ENCODE data around the gene AGTRAP.

Gene AGTRAP

DNA sequence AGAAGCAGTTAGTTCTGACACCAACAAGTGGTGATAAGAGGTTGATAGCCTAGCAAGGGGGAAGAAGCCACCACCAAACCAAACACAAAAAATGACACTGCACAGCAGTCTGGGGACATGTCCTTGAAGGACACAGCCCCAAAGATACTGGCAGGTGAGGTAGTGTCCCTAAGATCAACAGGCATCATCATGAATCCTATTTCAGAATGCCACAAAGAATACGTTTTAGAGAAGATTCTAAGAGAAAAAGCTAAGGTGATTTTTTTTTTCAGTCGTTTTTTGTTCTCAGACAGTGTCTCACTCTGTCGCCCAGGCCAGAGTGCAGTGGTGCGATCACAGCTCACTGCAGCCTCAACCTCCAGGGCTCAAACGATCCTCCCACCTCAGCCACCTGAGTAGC lies 50.2 kb downstream of the AGTRAP start:
- no peak for DNase-seq

DNA sequence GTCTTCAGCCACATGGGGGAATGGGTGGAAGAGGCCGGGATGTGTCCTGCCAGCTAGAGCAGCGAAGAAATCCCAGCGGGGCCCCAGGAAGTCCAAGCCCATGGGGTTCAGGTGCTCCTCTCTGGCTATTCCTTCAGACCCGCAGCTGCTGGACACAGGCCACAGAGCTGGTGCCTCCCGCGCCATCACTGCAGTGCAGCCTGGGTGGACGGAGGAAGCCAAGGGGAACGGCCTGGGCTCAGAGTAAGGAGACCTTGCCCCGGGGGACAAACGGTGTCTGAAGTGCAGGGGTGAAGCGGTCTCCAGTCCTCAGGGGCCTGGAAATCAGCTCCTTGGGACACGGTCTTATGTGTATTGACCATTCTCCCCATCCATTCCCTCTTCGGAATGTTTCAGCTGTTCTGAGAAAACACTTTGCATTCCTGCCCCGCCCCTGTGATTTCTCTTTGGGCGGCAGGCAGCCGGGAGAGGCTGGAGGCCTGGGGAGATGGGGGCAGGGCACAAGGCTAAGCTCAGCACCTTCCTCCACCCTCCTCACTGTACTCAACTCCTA lies 51.4 kb downstream of the AGTRAP start:
- DNase-seq: no peak

DNA sequence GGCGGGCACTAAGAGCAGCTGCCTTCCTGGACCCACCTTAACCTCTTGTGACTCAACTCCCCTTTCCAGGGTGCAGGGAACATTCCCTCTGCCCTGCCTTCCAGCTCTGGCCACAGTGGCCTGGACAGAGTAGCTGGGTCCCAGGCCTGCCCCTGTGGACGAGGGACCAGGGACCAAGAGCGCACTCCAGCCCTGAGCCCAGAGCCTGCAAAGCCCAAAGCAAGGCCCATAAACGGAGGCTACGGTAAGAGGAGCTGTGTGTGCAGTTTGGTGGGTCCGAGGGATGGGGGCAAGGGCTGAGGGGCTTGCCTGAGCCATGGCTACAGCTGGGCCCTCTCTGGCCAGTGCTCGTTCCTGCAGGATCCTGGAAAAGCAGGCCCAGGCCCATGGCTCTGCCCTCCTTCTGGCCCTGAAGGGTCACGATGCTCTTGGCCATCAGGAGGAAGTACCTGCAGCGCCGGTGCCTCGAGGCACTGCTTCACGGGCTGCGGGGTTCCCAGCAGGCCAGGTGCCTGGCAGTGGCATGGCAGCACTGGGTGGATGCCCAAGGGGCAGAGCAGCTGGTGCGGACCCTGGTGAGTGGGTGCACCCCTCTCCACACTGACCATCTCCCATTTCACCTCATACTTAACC lies 52.0 kb downstream of the AGTRAP start:
- no peak for DNase-seq

DNA sequence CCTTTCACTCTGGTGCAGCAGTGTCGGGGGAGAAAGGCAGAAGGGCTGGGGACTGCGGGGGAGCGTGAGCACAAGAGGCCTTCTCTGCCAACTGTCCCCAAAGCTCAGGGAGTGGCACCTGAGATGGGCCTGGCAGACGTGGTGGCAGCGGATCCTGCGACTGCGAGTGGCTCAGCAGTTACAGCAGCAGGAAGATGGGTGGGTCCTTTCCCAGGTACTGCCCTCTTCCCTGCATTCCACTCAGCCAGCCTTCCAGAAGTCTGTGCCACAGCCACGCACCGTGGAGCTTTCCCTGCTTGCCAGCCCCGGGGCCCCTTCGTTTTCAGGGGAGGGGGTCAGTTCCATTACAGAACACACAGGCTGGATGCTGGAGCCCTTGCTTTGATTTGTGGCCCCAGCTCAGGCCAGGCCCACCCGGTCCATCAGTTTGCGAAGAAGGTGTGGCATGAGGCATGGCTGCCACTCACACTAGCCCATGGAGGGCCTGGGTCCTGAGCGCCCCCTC lies 52.7 kb downstream of the AGTRAP start:
- DNase-seq: no peak

GRCh38 chr1:11789126-11790067 lies 53.5 kb downstream of the AGTRAP start:
- no peak for DNase-seq

DNA sequence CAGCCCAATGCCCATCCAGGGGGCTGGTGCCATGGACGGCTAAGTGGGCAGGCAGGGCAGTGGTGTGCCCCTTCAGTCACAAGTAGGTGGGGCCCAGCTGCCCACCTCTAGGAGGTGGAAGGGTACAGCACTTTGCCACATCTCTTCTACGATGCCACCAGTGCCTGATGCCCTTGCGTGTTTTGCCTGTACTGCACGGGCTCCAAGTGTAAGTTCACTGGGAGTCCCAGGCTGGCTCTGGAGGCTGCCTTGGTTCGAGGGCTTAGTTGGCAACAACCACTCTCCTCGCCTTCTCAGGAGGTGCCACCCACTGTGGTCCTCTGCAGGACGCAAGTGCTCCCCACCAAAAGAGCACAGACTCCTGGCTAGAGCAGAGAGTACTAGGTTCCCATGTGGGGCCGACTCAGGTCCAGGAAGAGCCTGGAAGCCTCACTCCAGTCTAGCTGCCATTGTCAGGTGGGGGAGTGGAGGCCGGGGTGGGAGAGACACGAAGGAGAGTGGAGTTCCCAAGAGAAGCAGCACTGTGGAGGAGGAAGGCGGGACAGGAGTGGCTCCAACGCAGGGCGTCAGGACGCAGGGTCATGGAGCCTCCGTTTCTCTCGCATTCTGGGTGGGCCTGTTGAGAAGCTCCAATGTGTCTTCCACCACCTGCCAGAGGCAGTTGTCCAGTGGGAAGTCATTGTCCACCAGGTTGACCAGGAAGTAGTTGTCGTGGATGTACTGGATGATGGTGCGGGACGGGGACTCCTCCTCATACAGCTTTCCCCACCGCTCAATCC lies 54.4 kb downstream of the AGTRAP start:
- DNase-seq: no peak

GRCh38 chr1:11790880-11791715 lies 55.2 kb downstream of the AGTRAP start:
- DNase-seq: no peak

DNA sequence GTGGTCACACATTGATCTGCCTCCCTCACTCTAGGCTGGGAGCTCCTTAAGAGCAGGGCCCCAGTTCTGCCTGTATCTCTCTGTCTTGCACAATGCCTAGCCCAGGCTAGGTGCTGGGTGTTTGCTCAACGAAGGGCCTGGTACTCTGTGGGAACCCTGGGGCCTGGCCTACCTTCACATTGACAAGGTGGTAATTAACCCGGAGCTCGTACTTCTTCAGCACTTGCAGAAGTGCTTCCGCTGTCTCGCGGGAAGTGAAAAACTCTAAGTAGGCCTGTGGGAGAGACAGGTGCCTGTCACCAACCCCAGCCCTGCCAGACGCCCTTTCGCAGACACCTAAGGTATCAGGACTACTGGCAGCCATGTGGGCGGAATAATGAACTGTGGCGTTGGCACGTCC lies 56.2 kb downstream of the AGTRAP start:
- no peak for DNase-seq

DNA sequence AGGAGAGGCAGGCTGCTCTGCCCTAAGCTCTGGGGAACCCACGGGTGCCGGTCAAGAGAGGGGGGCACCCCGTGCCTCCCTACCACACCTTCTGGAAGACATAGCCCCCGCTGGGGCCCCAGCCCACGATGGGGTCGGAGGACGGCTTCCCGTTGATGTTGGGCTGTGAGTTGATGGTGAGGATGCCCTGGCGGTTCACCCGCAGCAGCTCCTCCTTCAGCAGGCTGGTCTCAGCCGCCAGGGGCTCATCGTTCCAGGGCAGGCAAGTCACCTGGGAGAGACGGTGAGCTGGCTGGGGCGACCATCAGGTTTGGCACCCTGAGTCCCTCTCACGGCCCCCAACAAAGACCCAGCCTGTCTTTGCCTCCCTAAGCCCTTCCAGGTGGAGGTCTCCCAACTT lies 57.9 kb downstream of the AGTRAP start:
- DNase-seq: no peak

DNA sequence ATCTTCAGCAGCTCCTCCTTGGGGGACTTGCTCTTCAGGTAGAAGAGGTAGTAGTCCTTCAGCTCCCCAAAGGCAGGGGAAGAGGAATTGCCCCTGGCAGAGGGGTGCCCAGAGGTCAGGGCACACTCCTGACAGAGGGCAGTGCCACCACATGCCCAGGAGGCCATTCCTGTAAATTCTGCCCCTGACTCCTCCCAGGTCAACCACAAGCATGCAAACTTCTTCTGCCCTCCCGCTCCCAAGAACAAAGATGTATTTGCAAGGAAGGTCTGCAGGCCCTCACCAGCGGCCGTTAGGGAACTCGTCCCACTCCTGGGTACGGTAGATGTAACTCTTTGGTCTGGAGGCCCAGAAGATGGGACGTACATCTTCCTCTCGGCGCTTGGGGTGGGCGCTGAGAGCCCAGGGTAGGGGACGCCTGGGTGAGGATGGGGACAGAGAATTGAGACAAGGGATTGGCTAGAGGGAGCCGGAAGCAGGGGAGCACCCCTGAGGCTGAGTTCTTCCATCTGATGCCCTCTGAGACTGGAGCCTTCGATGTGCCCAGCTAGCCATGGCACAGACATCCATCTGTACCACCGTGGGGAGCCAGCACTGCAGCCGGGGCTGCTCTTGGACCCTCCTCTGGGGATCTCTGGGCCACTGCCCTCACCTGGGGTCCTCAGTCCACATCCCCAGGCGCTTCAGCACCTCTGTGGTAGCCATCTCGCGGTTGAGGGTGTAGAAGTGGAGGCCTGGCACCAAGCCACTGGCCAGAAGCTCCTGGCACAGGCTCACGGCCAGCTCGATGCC lies 58.7 kb downstream of the AGTRAP start:
- no peak for DNase-seq

- no peak for DNase-seq
These were observed 59.4 kb downstream of the AGTRAP start for GRCh38 chr1:11795238-11795890.

- no peak for DNase-seq
These were observed 60.3 kb downstream of the AGTRAP start for GRCh38 chr1:11796036-11796828.

DNA sequence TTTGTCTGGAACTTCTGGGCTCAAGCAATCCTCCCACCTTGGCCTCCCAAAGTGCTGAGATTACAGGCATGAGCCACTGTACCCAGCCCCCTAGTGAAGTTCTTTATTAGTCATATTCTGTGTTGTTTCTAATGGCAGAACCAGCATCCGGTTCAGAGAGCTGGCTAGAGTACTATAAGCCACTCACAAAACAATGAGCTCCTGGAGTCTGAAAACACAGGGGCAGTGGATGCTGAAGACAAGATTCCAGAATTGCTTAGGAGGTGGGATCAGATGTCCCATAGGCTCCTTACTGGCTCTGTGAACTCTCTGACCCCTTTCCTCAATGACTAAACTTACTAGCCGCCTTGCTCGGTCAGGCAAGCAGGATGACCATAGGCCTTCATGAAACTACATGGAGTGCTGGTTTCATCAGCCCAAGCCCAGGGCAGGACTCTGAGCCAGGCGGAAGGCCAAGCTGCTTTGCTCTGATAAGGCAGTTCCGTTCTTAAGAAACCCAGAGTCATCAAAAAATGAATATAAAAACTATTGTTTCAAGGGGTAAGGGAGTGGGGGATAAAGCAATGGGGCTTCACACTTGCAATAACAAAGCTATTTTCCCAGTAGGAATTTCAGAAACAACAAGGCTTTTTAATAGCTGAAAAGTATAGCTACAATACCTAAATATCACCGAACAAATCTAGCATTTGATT lies 61.7 kb downstream of the AGTRAP start:
- DNase-seq: no peak

DNA sequence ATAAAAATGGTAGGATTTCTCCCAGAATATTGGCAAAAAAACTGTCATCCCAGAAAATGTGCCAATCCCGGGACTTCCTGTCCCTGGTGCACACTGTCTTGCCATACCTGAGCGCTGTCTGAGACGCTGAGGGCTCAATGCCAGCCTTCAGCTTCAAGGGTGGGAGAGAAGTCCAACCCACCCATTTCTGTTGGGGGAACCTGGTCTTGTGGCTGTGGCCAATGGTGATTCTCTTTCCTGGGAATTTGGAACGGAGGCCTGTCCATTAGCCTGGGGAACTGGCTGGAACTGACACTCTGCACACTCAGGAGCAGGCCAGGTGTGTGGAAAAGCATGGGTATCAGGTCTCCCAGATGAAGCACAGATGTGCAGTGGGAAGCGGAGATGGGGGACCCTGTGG lies 63.2 kb downstream of the AGTRAP start:
- DNase-seq: no peak

- DNase-seq: no peak
These were observed 64.0 kb downstream of the AGTRAP start for GRCh38 chr1:11799896-11800295.

- DNase-seq: no peak
These were observed 64.4 kb downstream of the AGTRAP start for GRCh38 chr1:11800391-11800755.

All from NCI-H146 (cell line).